ENCODE data around the gene GJA3.

Gene GJA3

GRCh38 chr13:20185366-20186056 lies 24.7 kb upstream of the GJA3 start:
- no peak for DNase-seq

- DNase-seq: peak in 27 of 56 donors; percentile 12 to 61 (median 29)
Observed at GRCh38 chr13:20182231-20182846, 21.5 kb upstream of the GJA3 start.

- DNase-seq: no peak
Observed at GRCh38 chr13:20181188-20181587, 20.3 kb upstream of the GJA3 start.

GRCh38 chr13:20178156-20178555 lies 17.3 kb upstream of the GJA3 start:
- no peak for DNase-seq

- DNase-seq: no peak
Observed at GRCh38 chr13:20177049-20177831, 16.4 kb upstream of the GJA3 start.

- peak in 9 of 56 donors; percentile 9 to 60 (median 33) for DNase-seq
Observed at GRCh38 chr13:20175907-20176652, 15.2 kb upstream of the GJA3 start.

- no peak for DNase-seq
Observed at GRCh38 chr13:20175406-20175794, 14.5 kb upstream of the GJA3 start.

- peak in 13 of 56 donors; percentile 8 to 71 (median 24) for DNase-seq
Observed at GRCh38 chr13:20174656-20175405, 14.0 kb upstream of the GJA3 start.

GRCh38 chr13:20173116-20173746 lies 12.4 kb upstream of the GJA3 start:
- DNase-seq: no peak

GRCh38 chr13:20171364-20171763 lies 10.5 kb upstream of the GJA3 start:
- no peak for DNase-seq

- DNase-seq: no peak
Observed at GRCh38 chr13:20170921-20171320, 10.1 kb upstream of the GJA3 start.

- DNase-seq: no peak
Observed at GRCh38 chr13:20168396-20168795, 7.5 kb upstream of the GJA3 start.

GRCh38 chr13:20165417-20166257 lies 4.8 kb upstream of the GJA3 start:
- no peak for DNase-seq

- no peak for DNase-seq
Observed at GRCh38 chr13:20161951-20162300, 1.1 kb upstream of the GJA3 start.

- DNase-seq: peak in 2 of 56 donors; percentile 15 to 64
Observed at GRCh38 chr13:20161275-20161950, 561 bp upstream of the GJA3 start.

- no peak for DNase-seq
Observed at GRCh38 chr13:20159646-20160305, 1.1 kb downstream of the GJA3 start.

- DNase-seq: no peak
Observed at GRCh38 chr13:20157151-20157796, 3.6 kb downstream of the GJA3 start.

- no peak for DNase-seq
Observed at GRCh38 chr13:20156702-20157101, 4.2 kb downstream of the GJA3 start.

All from nucleus accumbens (tissue), 56 donors.